HEK293 (cell line): Measurements from ENCODE around the gene ELF3.

ENCODE experiments used
- GLI4 ChIP-seq: fragments of 450-650 bp; formaldehyde crosslinking; IDR thresholded peaks from 2 replicates; pipeline ENCODE4 v1.5.1; 2016; ENCODE audit warnings: missing biosample characterization, missing genetic modification characterization
- GLIS1 ChIP-seq: fragments of 450-650 bp; formaldehyde crosslinking; IDR thresholded peaks from 2 replicates; pipeline ENCODE4 v1.5.1; 2016; ENCODE audit warnings: missing biosample characterization, missing genetic modification characterization
- KLF10 ChIP-seq: fragments of 450-650 bp; IDR thresholded peaks from 2 replicates; pipeline ENCODE4 v1.5.1; 2018; ENCODE audit warnings: missing biosample characterization, mild to moderate bottlenecking, missing genetic modification characterization
- OVOL3 ChIP-seq: fragments of 450-650 bp; formaldehyde crosslinking; IDR thresholded peaks from 2 replicates; pipeline ENCODE4 v1.5.1; 2016; ENCODE audit warnings: missing biosample characterization, missing genetic modification characterization
- WT1 ChIP-seq: fragments of 450-650 bp; formaldehyde crosslinking; IDR thresholded peaks from 2 replicates; pipeline ENCODE4 v1.5.1; 2016; ENCODE audit warnings: missing biosample characterization, missing genetic modification characterization
- ZBTB48 ChIP-seq: fragments of 450-650 bp; formaldehyde crosslinking; IDR thresholded peaks from 2 replicates; pipeline ENCODE4 v1.5.1; 2016; ENCODE audit warnings: missing biosample characterization, missing genetic modification characterization
- ZFHX2 ChIP-seq: fragments of 450-650 bp; formaldehyde crosslinking; conservative IDR thresholded peaks from 2 replicates; pipeline ENCODE4 v1.5.1; 2016; ENCODE audit warnings: missing biosample characterization, missing genetic modification characterization
- ZFP37 ChIP-seq: fragments of 450-650 bp; formaldehyde crosslinking; IDR thresholded peaks from 2 replicates; pipeline ENCODE4 v1.5.1; 2016; ENCODE audit warnings: missing biosample characterization, missing genetic modification characterization
- ZNF169 ChIP-seq: fragments of 450-650 bp; formaldehyde crosslinking; IDR thresholded peaks from 2 replicates; pipeline ENCODE4 v1.5.1; 2016; ENCODE audit warnings: missing biosample characterization, missing genetic modification characterization
- ZNF2 ChIP-seq: fragments of 450-650 bp; formaldehyde crosslinking; IDR thresholded peaks from 2 replicates; pipeline ENCODE4 v1.5.1; 2016; ENCODE audit warnings: missing biosample characterization, missing genetic modification characterization
- ZNF274 ChIP-seq, 2 experiments: fragments of 200-500 bp in 1 of 2; fragments of 450-650 bp in 1 of 2; sonication (Bioruptor generic) in 1 of 2; formaldehyde crosslinking in 1 of 2; IDR thresholded peaks; 2 replicates each; pipeline versions ENCODE4 v1.5.1 to v1.6.1; 2014 to 2016; ENCODE audit warnings: borderline replicate concordance in 1 of 2, inconsistent platforms in 1 of 2, low read length in 1 of 2, missing biosample characterization in 1 of 2, missing genetic modification characterization in 1 of 2
- ZNF292 ChIP-seq: fragments of 450-650 bp; formaldehyde crosslinking; IDR thresholded peaks from 2 replicates; pipeline ENCODE4 v1.5.1; 2016; ENCODE audit warnings: low read depth, missing biosample characterization, missing genetic modification characterization, borderline replicate concordance
- ZNF302 ChIP-seq: fragments of 450-650 bp; formaldehyde crosslinking; IDR thresholded peaks from 2 replicates; pipeline ENCODE4 v1.5.1; 2016; ENCODE audit warnings: missing biosample characterization, missing genetic modification characterization, low read depth
- ZNF335 ChIP-seq: fragments of 450-650 bp; formaldehyde crosslinking; conservative IDR thresholded peaks from 2 replicates; pipeline ENCODE4 v1.5.1; 2016; ENCODE audit warnings: missing biosample characterization, missing genetic modification characterization
- ZNF341 ChIP-seq: fragments of 450-650 bp; formaldehyde crosslinking; IDR thresholded peaks from 2 replicates; pipeline ENCODE4; 2016; ENCODE audit warnings: low read depth, missing biosample characterization, missing genetic modification characterization
- ZNF514 ChIP-seq: fragments of 450-650 bp; formaldehyde crosslinking; IDR thresholded peaks from 2 replicates; pipeline ENCODE4 v1.5.1; 2016; ENCODE audit warnings: missing biosample characterization, missing genetic modification characterization
- ZNF544 ChIP-seq: fragments of 450-650 bp; formaldehyde crosslinking; IDR thresholded peaks from 2 replicates; pipeline ENCODE4 v1.5.0; 2017; ENCODE audit warnings: missing biosample characterization, missing genetic modification characterization
- ZNF560 ChIP-seq: fragments of 450-650 bp; formaldehyde crosslinking; IDR thresholded peaks from 2 replicates; pipeline ENCODE4 v1.5.1; 2017; ENCODE audit warnings: missing biosample characterization, missing genetic modification characterization, borderline replicate concordance
- ZNF585B ChIP-seq: fragments of 450-650 bp; formaldehyde crosslinking; IDR thresholded peaks from 2 replicates; pipeline ENCODE4 v1.5.1; 2016; ENCODE audit warnings: missing biosample characterization, missing genetic modification characterization
- ZNF596 ChIP-seq: fragments of 450-650 bp; IDR thresholded peaks from 2 replicates; pipeline ENCODE4 v1.5.0; 2018; ENCODE audit warnings: missing biosample characterization, mild to moderate bottlenecking, missing genetic modification characterization, moderate library complexity
- ZNF660 ChIP-seq: fragments of 450-650 bp; IDR thresholded peaks from 2 replicates; pipeline ENCODE4 v1.5.1; 2018; ENCODE audit warnings: missing biosample characterization, mild to moderate bottlenecking, missing genetic modification characterization
- ZNF664 ChIP-seq: fragments of 450-650 bp; formaldehyde crosslinking; IDR thresholded peaks from 2 replicates; pipeline ENCODE4 v1.5.1; 2016; ENCODE audit warnings: missing biosample characterization, missing genetic modification characterization
- ZNF768 ChIP-seq: fragments of 450-650 bp; formaldehyde crosslinking; IDR thresholded peaks from 2 replicates; pipeline ENCODE4 v1.5.1; 2018; ENCODE audit warnings: missing biosample characterization, mild to moderate bottlenecking, missing genetic modification characterization
- ZNF785 ChIP-seq: fragments of 450-650 bp; formaldehyde crosslinking; IDR thresholded peaks from 2 replicates; pipeline ENCODE4 v1.5.1; 2016; ENCODE audit warnings: missing biosample characterization, missing genetic modification characterization
- ZNF792 ChIP-seq: fragments of 450-650 bp; formaldehyde crosslinking; IDR thresholded peaks from 2 replicates; pipeline ENCODE4 v1.5.1; 2016; ENCODE audit warnings: missing biosample characterization, missing genetic modification characterization
- TF ChIP-seq, protein P1 (sequence below): fragments of 450-650 bp; formaldehyde crosslinking; IDR thresholded peaks from 2 replicates; pipeline ENCODE4 v1.5.1; 2016; ENCODE audit warnings: missing biosample characterization, missing genetic modification characterization
- TF ChIP-seq, protein P2 (sequence below): fragments of 450-650 bp; formaldehyde crosslinking; IDR thresholded peaks from 2 replicates; pipeline ENCODE4 v1.5.1; 2016; ENCODE audit warnings: missing biosample characterization, missing genetic modification characterization
- TF ChIP-seq, protein P3 (sequence below): fragments of 450-650 bp; formaldehyde crosslinking; IDR thresholded peaks from 2 replicates; pipeline ENCODE4 v1.5.1; 2016; ENCODE audit warnings: missing biosample characterization, missing genetic modification characterization
- TF ChIP-seq, protein P4 (sequence below): fragments of 450-650 bp; formaldehyde crosslinking; IDR thresholded peaks from 2 replicates; pipeline ENCODE4 v1.5.1; 2017; ENCODE audit warnings: missing biosample characterization, missing genetic modification characterization
- TF ChIP-seq, protein P5 (sequence below): fragments of 450-650 bp; formaldehyde crosslinking; IDR thresholded peaks from 2 replicates; pipeline ENCODE4 v1.5.1; 2016; ENCODE audit warnings: missing biosample characterization, missing genetic modification characterization
- TF ChIP-seq, protein P6 (sequence below): fragments of 450-650 bp; formaldehyde crosslinking; optimal IDR thresholded peaks from 2 replicates; pipeline ENCODE3; 2016; ENCODE audit warnings: missing biosample characterization, mild to moderate bottlenecking, missing genetic modification characterization

Gene ELF3

DNA sequence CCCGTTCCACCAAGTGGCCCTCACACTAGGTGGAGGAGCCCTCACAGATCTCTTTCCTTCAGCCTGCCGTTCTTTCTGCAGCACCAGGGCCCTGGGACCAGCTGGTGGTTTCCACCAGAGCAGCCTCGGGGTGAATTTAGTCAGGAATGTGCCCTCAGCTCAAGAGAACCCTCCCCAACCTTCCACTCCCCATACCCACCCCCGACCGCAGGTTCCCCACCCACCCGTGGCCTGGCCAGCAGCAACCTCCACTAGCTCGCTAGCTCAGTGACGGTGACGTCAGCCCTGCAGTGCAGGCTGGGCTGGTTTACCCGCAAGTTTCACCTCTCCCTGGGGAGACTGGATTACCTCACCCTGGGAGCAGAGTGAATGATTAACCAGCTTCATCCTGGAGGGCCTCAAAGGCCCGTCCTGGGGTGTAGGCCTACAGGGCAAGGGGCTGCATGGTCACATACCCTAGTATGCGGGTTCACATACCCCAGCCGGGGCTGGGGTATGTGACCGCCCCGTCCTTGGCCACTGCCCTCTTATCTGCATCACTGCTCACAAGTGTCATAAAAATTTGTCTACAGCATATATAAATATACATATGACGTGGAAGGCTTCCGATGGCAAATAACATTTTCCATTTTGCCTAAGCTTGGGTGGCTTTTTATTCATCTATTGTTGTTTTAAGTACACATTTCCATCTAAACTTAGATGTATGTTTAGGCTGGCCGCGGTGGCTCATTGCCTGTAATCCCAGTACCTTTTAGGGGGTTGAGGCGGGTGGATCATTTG lies 24.5 kb downstream of the ELF3 start (continued):
- TF ChIP-seq ZFP37 (tag by site-specific recombination) (no peak), ZFHX2 (tag by site-specific recombination) (peak; percentile 59), GLI4 (tag by site-specific recombination) (no peak), ZNF514 (tag by site-specific recombination) (no peak), ZNF785 (tag by site-specific recombination) (no peak), GLIS1 (tag by site-specific recombination) (peak; percentile 88), ZNF585B (tag by site-specific recombination) (no peak), ZNF560 (no peak), ZNF335 (tag by site-specific recombination) (peak; percentile 48), KLF10 (tag by site-specific recombination) (peak; percentile 79), OVOL3 (tag by site-specific recombination) (peak; percentile 44; the same call in 1 of the 2 replicates), ZNF544 (tag by site-specific recombination) (no peak), ZNF660 (tag by site-specific recombination) (peak; percentile 94), ZNF341 (0 out of 2 replicates have a peak, but pooled peaks have one; percentile 24), ZNF596 (peak; percentile 31; the same call in 1 of the 2 replicates), ZNF169 (tag by site-specific recombination) (no peak), ZNF302 (tag by site-specific recombination) (no peak), ZNF292 (tag by site-specific recombination) (no peak), ZBTB48 (no peak; the same call in 1 of the 2 replicates), ZNF792 (no peak), ZNF2 (tag by site-specific recombination) (peak; percentile 71), WT1 (tag by site-specific recombination) (peak; percentile 69), ZNF768 (tag by site-specific recombination) (no peak), ZNF274 (IDR thresholded peaks at IDR 0.05; ENCODE audit: low read length) (no peak), ZNF274 (tag by site-specific recombination; IDR thresholded peaks at IDR 0.05; ENCODE audit: borderline replicate concordance) (no peak), ZNF664 (tag by site-specific recombination) (no peak)
- TF ChIP-seq, protein P1, sequence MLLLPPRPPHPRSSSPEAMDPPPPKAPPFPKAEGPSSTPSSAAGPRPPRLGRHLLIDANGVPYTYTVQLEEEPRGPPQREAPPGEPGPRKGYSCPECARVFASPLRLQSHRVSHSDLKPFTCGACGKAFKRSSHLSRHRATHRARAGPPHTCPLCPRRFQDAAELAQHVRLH = 0 out of 2 replicates have a peak, but pooled peaks have one; percentile 60
- TF ChIP-seq, protein P2, sequence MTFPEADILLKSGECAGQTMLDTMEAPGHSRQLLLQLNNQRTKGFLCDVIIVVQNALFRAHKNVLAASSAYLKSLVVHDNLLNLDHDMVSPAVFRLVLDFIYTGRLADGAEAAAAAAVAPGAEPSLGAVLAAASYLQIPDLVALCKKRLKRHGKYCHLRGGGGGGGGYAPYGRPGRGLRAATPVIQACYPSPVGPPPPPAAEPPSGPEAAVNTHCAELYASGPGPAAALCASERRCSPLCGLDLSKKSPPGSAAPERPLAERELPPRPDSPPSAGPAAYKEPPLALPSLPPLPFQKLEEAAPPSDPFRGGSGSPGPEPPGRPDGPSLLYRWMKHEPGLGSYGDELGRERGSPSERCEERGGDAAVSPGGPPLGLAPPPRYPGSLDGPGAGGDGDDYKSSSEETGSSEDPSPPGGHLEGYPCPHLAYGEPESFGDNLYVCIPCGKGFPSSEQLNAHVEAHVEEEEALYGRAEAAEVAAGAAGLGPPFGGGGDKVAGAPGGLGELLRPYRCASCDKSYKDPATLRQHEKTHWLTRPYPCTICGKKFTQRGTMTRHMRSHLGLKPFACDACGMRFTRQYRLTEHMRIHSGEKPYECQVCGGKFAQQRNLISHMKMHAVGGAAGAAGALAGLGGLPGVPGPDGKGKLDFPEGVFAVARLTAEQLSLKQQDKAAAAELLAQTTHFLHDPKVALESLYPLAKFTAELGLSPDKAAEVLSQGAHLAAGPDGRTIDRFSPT (tag by site-specific recombination) = peak; percentile 96
- TF ChIP-seq, protein P3, sequence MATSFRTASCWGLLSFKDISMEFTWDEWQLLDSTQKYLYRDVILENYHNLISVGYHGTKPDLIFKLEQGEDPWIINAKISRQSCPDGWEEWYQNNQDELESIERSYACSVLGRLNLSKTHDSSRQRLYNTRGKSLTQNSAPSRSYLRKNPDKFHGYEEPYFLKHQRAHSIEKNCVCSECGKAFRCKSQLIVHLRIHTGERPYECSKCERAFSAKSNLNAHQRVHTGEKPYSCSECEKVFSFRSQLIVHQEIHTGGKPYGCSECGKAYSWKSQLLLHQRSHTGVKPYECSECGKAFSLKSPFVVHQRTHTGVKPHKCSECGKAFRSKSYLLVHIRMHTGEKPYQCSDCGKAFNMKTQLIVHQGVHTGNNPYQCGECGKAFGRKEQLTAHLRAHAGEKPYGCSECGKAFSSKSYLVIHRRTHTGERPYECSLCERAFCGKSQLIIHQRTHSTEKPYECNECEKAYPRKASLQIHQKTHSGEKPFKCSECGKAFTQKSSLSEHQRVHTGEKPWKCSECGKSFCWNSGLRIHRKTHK (tag by site-specific recombination) = no peak
- TF ChIP-seq, protein P4, sequence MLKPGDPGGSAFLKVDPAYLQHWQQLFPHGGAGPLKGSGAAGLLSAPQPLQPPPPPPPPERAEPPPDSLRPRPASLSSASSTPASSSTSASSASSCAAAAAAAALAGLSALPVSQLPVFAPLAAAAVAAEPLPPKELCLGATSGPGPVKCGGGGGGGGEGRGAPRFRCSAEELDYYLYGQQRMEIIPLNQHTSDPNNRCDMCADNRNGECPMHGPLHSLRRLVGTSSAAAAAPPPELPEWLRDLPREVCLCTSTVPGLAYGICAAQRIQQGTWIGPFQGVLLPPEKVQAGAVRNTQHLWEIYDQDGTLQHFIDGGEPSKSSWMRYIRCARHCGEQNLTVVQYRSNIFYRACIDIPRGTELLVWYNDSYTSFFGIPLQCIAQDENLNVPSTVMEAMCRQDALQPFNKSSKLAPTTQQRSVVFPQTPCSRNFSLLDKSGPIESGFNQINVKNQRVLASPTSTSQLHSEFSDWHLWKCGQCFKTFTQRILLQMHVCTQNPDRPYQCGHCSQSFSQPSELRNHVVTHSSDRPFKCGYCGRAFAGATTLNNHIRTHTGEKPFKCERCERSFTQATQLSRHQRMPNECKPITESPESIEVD (tag by site-specific recombination) = peak; percentile 94
- TF ChIP-seq, protein P5, sequence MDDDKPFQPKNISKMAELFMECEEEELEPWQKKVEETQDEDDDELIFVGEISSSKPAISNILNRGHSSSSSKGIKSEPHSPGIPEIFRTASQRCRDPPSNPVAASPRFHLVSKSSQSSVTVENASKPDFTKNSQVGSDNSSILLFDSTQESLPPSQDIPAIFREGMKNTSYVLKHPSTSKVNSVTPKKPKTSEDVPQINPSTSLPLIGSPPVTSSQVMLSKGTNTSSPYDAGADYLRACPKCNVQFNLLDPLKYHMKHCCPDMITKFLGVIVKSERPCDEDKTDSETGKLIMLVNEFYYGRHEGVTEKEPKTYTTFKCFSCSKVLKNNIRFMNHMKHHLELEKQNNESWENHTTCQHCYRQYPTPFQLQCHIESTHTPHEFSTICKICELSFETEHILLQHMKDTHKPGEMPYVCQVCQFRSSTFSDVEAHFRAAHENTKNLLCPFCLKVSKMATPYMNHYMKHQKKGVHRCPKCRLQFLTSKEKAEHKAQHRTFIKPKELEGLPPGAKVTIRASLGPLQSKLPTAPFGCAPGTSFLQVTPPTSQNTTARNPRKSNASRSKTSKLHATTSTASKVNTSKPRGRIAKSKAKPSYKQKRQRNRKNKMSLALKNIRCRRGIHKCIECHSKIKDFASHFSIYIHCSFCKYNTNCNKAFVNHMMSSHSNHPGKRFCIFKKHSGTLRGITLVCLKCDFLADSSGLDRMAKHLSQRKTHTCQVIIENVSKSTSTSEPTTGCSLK (tag by site-specific recombination) = no peak
- TF ChIP-seq, protein P6, sequence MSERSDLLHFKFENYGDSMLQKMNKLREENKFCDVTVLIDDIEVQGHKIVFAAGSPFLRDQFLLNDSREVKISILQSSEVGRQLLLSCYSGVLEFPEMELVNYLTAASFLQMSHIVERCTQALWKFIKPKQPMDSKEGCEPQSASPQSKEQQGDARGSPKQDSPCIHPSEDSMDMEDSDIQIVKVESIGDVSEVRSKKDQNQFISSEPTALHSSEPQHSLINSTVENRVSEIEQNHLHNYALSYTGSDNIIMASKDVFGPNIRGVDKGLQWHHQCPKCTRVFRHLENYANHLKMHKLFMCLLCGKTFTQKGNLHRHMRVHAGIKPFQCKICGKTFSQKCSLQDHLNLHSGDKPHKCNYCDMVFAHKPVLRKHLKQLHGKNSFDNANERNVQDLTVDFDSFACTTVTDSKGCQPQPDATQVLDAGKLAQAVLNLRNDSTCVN (tag by site-specific recombination) = peak; percentile 27
